ENCODE measurements around the gene RHEB.

RHEB gene

GRCh38 chr7:151465169-151465568, 54.5 kb downstream of the RHEB start:
- DNase-seq: no peak

GRCh38 chr7:151462306-151462779, 57.4 kb downstream of the RHEB start:
- peak; percentile 64 for DNase-seq

GRCh38 chr7:151461942-151462230, 57.8 kb downstream of the RHEB start:
- peak; percentile 47 for DNase-seq

- DNase-seq: no peak
Measured at GRCh38 chr7:151461096-151461941, 58.4 kb downstream of the RHEB start.

GRCh38 chr7:151460474-151460855, 59.2 kb downstream of the RHEB start:
- no peak for DNase-seq

GRCh38 chr7:151459726-151460473, 59.8 kb downstream of the RHEB start:
- peak; percentile 47 for DNase-seq

GRCh38 chr7:151457534-151457933, 62.2 kb downstream of the RHEB start:
- no peak for DNase-seq

- DNase-seq: no peak
Measured at GRCh38 chr7:151456782-151457181, 62.9 kb downstream of the RHEB start.

- no peak for DNase-seq
Measured at GRCh38 chr7:151456276-151456675, 63.4 kb downstream of the RHEB start.

- DNase-seq: no peak
Measured at GRCh38 chr7:151455690-151456089, 64.0 kb downstream of the RHEB start.

- DNase-seq: no peak
Measured at GRCh38 chr7:151454932-151455530, 64.7 kb downstream of the RHEB start.

GRCh38 chr7:151454305-151454704, 65.4 kb downstream of the RHEB start:
- no peak for DNase-seq

GRCh38 chr7:151453326-151453791, 66.3 kb downstream of the RHEB start:
- no peak for DNase-seq

GRCh38 chr7:151452680-151453325, 66.9 kb downstream of the RHEB start:
- DNase-seq: no peak

GRCh38 chr7:151451626-151452571, 67.8 kb downstream of the RHEB start:
- peak; percentile 43 for DNase-seq

- DNase-seq: no peak
Measured at GRCh38 chr7:151451156-151451555, 68.5 kb downstream of the RHEB start.

GRCh38 chr7:151449990-151450389, 69.7 kb downstream of the RHEB start:
- no peak for DNase-seq

GRCh38 chr7:151448261-151449252, 71.1 kb downstream of the RHEB start:
- peak; percentile 80 for DNase-seq

GRCh38 chr7:151447901-151448260, 71.8 kb downstream of the RHEB start:
- no peak for DNase-seq

GRCh38 chr7:151447312-151447711, 72.4 kb downstream of the RHEB start:
- DNase-seq: no peak

- no peak for DNase-seq
Measured at GRCh38 chr7:151446412-151446811, 73.3 kb downstream of the RHEB start.

All from NCI-H69 (cell line).